ENCODE measurements around the gene FBXO38.
A peak's percentile ranks its signal among the peaks of the same experiment; 100 is the strongest.

The FBXO38 gene

GRCh38 chr5:148383564-148384379 is at the start of gene FBXO38:
Gene FBXO38, plus strand, starts transcription at chr5:148383958. Its CDS starts 10,819 bp downstream, at chr5:148394777.
- TF ChIP-seq JUND (IDR thresholded peaks at IDR 0.05; ENCODE audit: low read depth), result no peak; the same call in 1 of the 2 replicates
- DNase-seq (ENCODE audit: low read depth in 1 of 2, low spot score in 1 of 2), result peak; percentile 92 to 99
- in situ Hi-C loops (cut with HindIII; ENCODE audit: low pct_unique_long_range_greater_than_20kb, low sequenced_read_pairs), result no loop called here

- in situ Hi-C loops (cut with HindIII; ENCODE audit: low pct_unique_long_range_greater_than_20kb, low sequenced_read_pairs), result no loop called here
- no peak for TF ChIP-seq JUND (IDR thresholded peaks at IDR 0.05; ENCODE audit: low read depth)
- DNase-seq (ENCODE audit: low read depth in 1 of 2, low spot score in 1 of 2), result no peak
These were observed 48.5 kb upstream of the FBXO38 start, which contains the start of gene SPINK9 for GRCh38 chr5:148335259-148335658. Gene SPINK9, plus strand, starts transcription at chr5:148335559. Its CDS starts 55 bp downstream, at chr5:148335614.

GRCh38 chr5:148336704-148337435 is 46.9 kb upstream of the FBXO38 start:
- no peak for DNase-seq (ENCODE audit: low read depth in 1 of 2, low spot score in 1 of 2)
- no peak for TF ChIP-seq JUND (IDR thresholded peaks at IDR 0.05; ENCODE audit: low read depth)
- in situ Hi-C loops (cut with HindIII; ENCODE audit: low pct_unique_long_range_greater_than_20kb, low sequenced_read_pairs), result no loop called here

GRCh38 chr5:148342371-148343045 is 41.2 kb upstream of the FBXO38 start:
- DNase-seq (ENCODE audit: low read depth in 1 of 2, low spot score in 1 of 2), result peak in 1 of 2 experiments; percentile 29
- in situ Hi-C loops (cut with HindIII; ENCODE audit: low pct_unique_long_range_greater_than_20kb, low sequenced_read_pairs), result no loop called here
- TF ChIP-seq JUND (IDR thresholded peaks at IDR 0.05; ENCODE audit: low read depth), result no peak

- peak in 1 of 2 experiments; percentile 22 for DNase-seq (ENCODE audit: low read depth in 1 of 2, low spot score in 1 of 2)
- no peak for TF ChIP-seq JUND (IDR thresholded peaks at IDR 0.05; ENCODE audit: low read depth)
These were observed 40.7 kb upstream of the FBXO38 start for GRCh38 chr5:148343046-148343407.

GRCh38 chr5:148343603-148344487 is 39.9 kb upstream of the FBXO38 start:
- TF ChIP-seq JUND (IDR thresholded peaks at IDR 0.05; ENCODE audit: low read depth), result no peak
- in situ Hi-C loops (cut with HindIII; ENCODE audit: low pct_unique_long_range_greater_than_20kb, low sequenced_read_pairs), result no loop called here
- DNase-seq (ENCODE audit: low read depth in 1 of 2, low spot score in 1 of 2), result no peak

More at GRCh38 chr5:148343046-148343407, 40.7 kb upstream of the FBXO38 start:
- in situ Hi-C loops (cut with HindIII; ENCODE audit: low pct_unique_long_range_greater_than_20kb, low sequenced_read_pairs), result no loop called here

- DNase-seq (ENCODE audit: low read depth in 1 of 2, low spot score in 1 of 2), result no peak
- in situ Hi-C loops (cut with HindIII; ENCODE audit: low pct_unique_long_range_greater_than_20kb, low sequenced_read_pairs), result no loop called here
- no peak for TF ChIP-seq JUND (IDR thresholded peaks at IDR 0.05; ENCODE audit: low read depth)
These were observed 36.1 kb upstream of the FBXO38 start for GRCh38 chr5:148347706-148348105.

- TF ChIP-seq JUND (IDR thresholded peaks at IDR 0.05; ENCODE audit: low read depth), result no peak
- in situ Hi-C loops (cut with HindIII; ENCODE audit: low pct_unique_long_range_greater_than_20kb, low sequenced_read_pairs), result no loop called here
- DNase-seq (ENCODE audit: low read depth in 1 of 2, low spot score in 1 of 2), result no peak
These were observed 31.1 kb upstream of the FBXO38 start for GRCh38 chr5:148352696-148353095.

GRCh38 chr5:148353634-148354033 is 30.1 kb upstream of the FBXO38 start:
- DNase-seq (ENCODE audit: low read depth in 1 of 2, low spot score in 1 of 2), result no peak
- in situ Hi-C loops (cut with HindIII; ENCODE audit: low pct_unique_long_range_greater_than_20kb, low sequenced_read_pairs), result no loop called here
- TF ChIP-seq JUND (IDR thresholded peaks at IDR 0.05; ENCODE audit: low read depth), result no peak

- in situ Hi-C loops (cut with HindIII; ENCODE audit: low pct_unique_long_range_greater_than_20kb, low sequenced_read_pairs), result no loop called here
These were observed 19.4 kb upstream of the FBXO38 start for GRCh38 chr5:148364343-148364742.

GRCh38 chr5:148368299-148368698 is 15.5 kb upstream of the FBXO38 start:
- no peak for TF ChIP-seq JUND (IDR thresholded peaks at IDR 0.05; ENCODE audit: low read depth)
- DNase-seq (ENCODE audit: low read depth in 1 of 2, low spot score in 1 of 2), result no peak
- in situ Hi-C loops (cut with HindIII; ENCODE audit: low pct_unique_long_range_greater_than_20kb, low sequenced_read_pairs), result no loop called here

More at GRCh38 chr5:148364343-148364742, 19.4 kb upstream of the FBXO38 start:
- TF ChIP-seq JUND (IDR thresholded peaks at IDR 0.05; ENCODE audit: low read depth), result no peak
- no peak for DNase-seq (ENCODE audit: low read depth in 1 of 2, low spot score in 1 of 2)

Measured in T47D (cell line).